Mucosa of rectum (tissue), 2 donors: ENCODE data around the gene RC3H1.
"Not testable (repeated sequence)": the region's sequence is repeated elsewhere in the genome, so short reads cannot be mapped to it uniquely, and the experiment has no call there.

Experiments
- H3K27ac ChIP-seq, 2 donors: one replicate each; pipeline ENCODE4 v1.7.0; 2013; ENCODE audit warnings: inconsistent platforms in 2 of 2, low read depth in 2 of 2, low read length in 2 of 2
- H3K27me3 ChIP-seq, 2 donors: one replicate each; pipeline ENCODE4 v1.7.0; 2013; ENCODE audit warnings: low read length in 2 of 2; ENCODE audit not compliant: control insufficient read depth in 2 of 2, insufficient read depth in 2 of 2
- H3K36me3 ChIP-seq, 2 donors: one replicate each; pipeline ENCODE4 v1.7.0; 2013; ENCODE audit warnings: low read length in 2 of 2; ENCODE audit not compliant: control insufficient read depth in 2 of 2, insufficient read depth in 2 of 2
- H3K4me1 ChIP-seq, 2 donors: one replicate each; pipeline ENCODE4 v1.7.0; 2013; ENCODE audit warnings: low read length in 2 of 2, mild to moderate bottlenecking in 1 of 2; ENCODE audit not compliant: control insufficient read depth in 2 of 2, insufficient read depth in 2 of 2
- H3K4me3 ChIP-seq, 2 donors: one replicate each; pipeline ENCODE4 v1.7.0; 2013; ENCODE audit warnings: low read length in 2 of 2
- H3K9ac ChIP-seq, 2 donors: one replicate each; pipeline ENCODE4 v1.7.0; 2013; ENCODE audit warnings: low read length in 2 of 2, low read depth in 1 of 2, mild to moderate bottlenecking in 1 of 2
- H3K9me3 ChIP-seq, 2 donors: one replicate each; pipeline ENCODE4 v1.7.0; 2013; ENCODE audit warnings: low read length in 2 of 2; ENCODE audit not compliant: control insufficient read depth in 2 of 2
- donor health status: healthy.
- donor health status: Normal muscosa, but diverticular disease.

The RC3H1 gene

DNA sequence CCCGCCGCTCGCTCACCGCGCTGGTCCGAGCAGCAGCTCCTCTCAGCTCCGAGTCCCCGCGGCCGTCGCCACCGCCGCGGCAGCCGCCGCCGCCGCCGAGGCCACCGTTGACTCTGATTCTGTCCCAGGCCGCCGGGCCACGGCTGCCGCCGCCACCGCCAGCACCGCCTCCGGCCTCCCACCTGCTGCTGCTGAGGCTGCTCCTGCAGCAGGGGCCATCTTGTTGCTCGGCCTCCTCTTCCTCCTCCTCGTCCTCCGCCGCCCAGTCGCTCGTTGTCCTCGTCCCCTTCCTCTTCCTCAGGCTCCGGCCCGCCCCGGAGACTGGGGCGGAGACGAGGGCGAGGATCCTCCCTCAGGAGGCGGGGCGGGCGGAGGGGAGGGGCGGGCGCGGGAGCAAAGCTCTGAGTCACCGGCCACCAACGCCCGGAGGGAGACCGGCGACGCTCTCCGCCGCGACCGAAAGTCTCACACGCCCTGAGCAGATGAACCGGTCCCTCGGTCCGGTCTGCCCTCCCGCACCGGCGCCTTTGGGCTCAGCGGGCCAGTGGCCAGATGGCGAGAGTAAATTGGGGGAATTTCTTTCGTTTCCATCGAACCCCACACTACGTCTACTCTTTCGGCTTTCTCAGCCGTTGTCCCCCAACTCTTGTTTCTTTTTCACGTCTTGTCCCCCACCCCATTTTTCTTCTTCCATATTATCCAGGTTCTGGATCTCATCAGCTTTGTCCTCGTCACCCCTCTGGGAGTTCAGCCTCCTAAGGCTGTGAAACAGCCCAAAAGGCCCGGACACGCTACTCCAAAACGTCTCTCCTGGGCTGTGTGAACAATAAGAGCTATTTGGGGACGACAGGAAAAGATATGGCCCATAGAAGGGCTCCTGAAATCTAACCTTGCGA lies at the start of gene RC3H1:
TSS of gene RC3H1 (minus strand) at position 278 of the 896 bp plus-strand sequence. CDS start 29,372 bp downstream, outside the sequence.
- Histone ChIP-seq H3K9me3 (no peaks in the 10 kb centered on the region), H3K36me3 (no peaks in the 10 kb centered on the region), H3K27ac (peak within 1 kb of the TSS; percentile 96 to 98), H3K9ac (peak within 1 kb of the TSS; percentile 97 to 98), H3K27me3 (no peaks in the 10 kb centered on the region), H3K4me3 (peak within 1 kb of the TSS; percentile 94 to 97), H3K4me1 (peaks cover 20 to 21% of the 10 kb centered on the region in 2 donors)

DNA sequence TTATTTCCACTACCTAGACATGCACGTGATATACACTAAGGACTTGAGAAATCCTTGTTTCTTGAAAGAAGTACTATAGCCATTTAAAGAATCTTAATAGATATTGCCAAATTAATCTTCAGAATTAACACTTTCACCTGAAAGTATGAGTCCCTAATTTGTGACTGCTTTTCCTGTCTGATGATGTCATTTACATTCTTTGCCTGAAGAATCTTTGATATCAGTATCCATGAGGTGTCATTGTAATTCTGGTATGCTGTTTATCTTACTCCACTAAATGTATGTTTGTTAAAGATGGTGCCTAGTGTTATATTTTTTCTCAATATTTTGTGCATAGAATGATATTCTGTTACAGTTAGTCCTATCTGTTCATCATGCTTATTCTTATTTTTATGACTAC lies 48.5 kb upstream of the RC3H1 start:
- Histone ChIP-seq H3K36me3 (no peaks in the 10 kb centered on the region), H3K27ac (no peak overlapping the region), H3K4me3 (no peak overlapping the region), H3K9me3 (no peaks in the 10 kb centered on the region), H3K4me1 (no peaks in the 10 kb centered on the region), H3K9ac (no peak overlapping the region), H3K27me3 (no peaks in the 10 kb centered on the region)

GRCh38 chr1:174068000-174068399 lies 45.8 kb upstream of the RC3H1 start:
- Histone ChIP-seq H3K27me3 (no peaks in the 10 kb centered on the region), H3K4me1 (no peaks in the 10 kb centered on the region), H3K4me3 (no peak overlapping the region), H3K9me3 (no peaks in the 10 kb centered on the region), H3K9ac (no peak overlapping the region), H3K27ac (no peak overlapping the region), H3K36me3 (no peaks in the 10 kb centered on the region)

DNA sequence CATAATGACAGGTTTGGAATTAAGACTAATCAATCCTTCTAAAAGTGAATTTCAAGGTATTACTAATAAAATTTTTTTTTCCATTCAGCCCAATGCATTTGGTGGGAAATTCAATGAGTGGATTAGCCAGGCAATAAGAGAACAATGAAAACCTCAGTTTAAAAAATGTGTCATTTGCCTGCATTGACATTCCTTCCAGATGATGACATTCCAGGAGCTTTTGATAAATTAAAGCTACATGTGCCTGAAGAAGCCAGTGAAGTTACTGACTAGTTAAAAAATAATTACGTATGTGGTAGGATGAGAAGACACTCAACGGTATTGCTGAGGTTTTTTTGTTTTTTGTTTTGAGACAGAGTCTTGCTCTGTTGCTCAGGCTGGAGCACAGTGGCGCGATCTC lies 37.9 kb upstream of the RC3H1 start:
- Histone ChIP-seq H3K27me3 (no peaks in the 10 kb centered on the region), H3K9me3 (no peaks in the 10 kb centered on the region), H3K4me1 (no peaks in the 10 kb centered on the region), H3K27ac (no peak overlapping the region), H3K36me3 (no peaks in the 10 kb centered on the region), H3K4me3 (no peak overlapping the region), H3K9ac (no peak overlapping the region)

DNA sequence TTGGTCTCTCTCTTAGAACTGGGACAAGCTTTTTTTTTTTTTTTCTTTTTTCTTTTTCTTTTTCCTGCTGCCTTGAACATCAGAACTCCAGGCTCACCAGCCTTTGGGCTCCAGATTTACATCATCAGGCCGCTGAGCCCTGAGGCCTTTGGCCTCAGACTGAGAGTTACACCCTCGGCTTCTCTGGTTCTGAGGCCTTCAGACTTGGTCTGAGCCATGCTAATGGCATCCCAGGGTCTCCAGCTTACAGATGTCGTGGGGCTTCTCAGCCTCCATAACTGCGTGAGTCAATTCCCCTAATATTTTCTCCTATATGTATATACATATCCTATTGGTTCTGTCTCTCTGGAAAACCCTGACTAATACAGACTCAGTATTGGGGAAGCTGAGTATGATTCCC lies 36.5 kb upstream of the RC3H1 start:
- H3K36me3 ChIP-seq = no peaks in the 10 kb centered on the region
- no peak overlapping the region for H3K9ac ChIP-seq
- H3K27ac ChIP-seq = no peak overlapping the region
- no peaks in the 10 kb centered on the region for H3K9me3 ChIP-seq
- no peaks in the 10 kb centered on the region for H3K4me1 ChIP-seq
- no peaks in the 10 kb centered on the region for H3K27me3 ChIP-seq
- no peak overlapping the region for H3K4me3 ChIP-seq

- H3K9ac ChIP-seq = not testable (repeated sequence)
Observed at GRCh38 chr1:174056609-174057008, 34.5 kb upstream of the RC3H1 start.

GRCh38 chr1:174055797-174056196 lies 33.6 kb upstream of the RC3H1 start:
- H3K27me3 ChIP-seq, H3K4me1 ChIP-seq: not testable (repeated sequence)

More at GRCh38 chr1:174056609-174057008, 34.5 kb upstream of the RC3H1 start:
- H3K36me3 ChIP-seq, H3K27ac ChIP-seq, H3K4me1 ChIP-seq, H3K4me3 ChIP-seq, H3K9me3 ChIP-seq, H3K27me3 ChIP-seq: not testable (repeated sequence)

GRCh38 chr1:174053826-174054225 lies 31.7 kb upstream of the RC3H1 start:
- no peak overlapping the region for H3K9ac ChIP-seq
- no peak overlapping the region for H3K27ac ChIP-seq
- no peaks in the 10 kb centered on the region for H3K9me3 ChIP-seq
- no peaks in the 10 kb centered on the region for H3K36me3 ChIP-seq
- no peak overlapping the region for H3K4me3 ChIP-seq
- H3K27me3 ChIP-seq = no peaks in the 10 kb centered on the region
- H3K4me1 ChIP-seq = no peaks in the 10 kb centered on the region

More at GRCh38 chr1:174055797-174056196, 33.6 kb upstream of the RC3H1 start:
- not testable (repeated sequence) for H3K27ac ChIP-seq, H3K36me3 ChIP-seq, H3K4me3 ChIP-seq, H3K9me3 ChIP-seq, H3K9ac ChIP-seq

- Histone ChIP-seq H3K9me3 (no peaks in the 10 kb centered on the region), H3K4me1 (no peaks in the 10 kb centered on the region), H3K36me3 (no peaks in the 10 kb centered on the region), H3K27ac (no peak overlapping the region), H3K4me3 (no peak overlapping the region), H3K27me3 (no peaks in the 10 kb centered on the region), H3K9ac (no peak overlapping the region)
Observed at GRCh38 chr1:174052621-174053020, 30.5 kb upstream of the RC3H1 start.

GRCh38 chr1:174051956-174052355 lies 29.8 kb upstream of the RC3H1 start:
- H3K9ac ChIP-seq = no peak overlapping the region
- H3K27ac ChIP-seq = no peak overlapping the region
- no peak overlapping the region for H3K4me3 ChIP-seq

More at GRCh38 chr1:174051956-174052355, 29.8 kb upstream of the RC3H1 start:
- H3K9me3 ChIP-seq = no peaks in the 10 kb centered on the region
- no peaks in the 10 kb centered on the region for H3K36me3 ChIP-seq
- no peaks in the 10 kb centered on the region for H3K4me1 ChIP-seq
- H3K27me3 ChIP-seq = no peaks in the 10 kb centered on the region
